ENCODE results near the gene KRT17.

The KRT17 gene

GRCh38 chr17:41624208-41625101, at the start of gene KRT17:
TSS of gene KRT17 (minus strand) at chr17:41624575. CDS start at chr17:41624509, 66 bp downstream.
- DNase-seq (ENCODE audit: low read depth) = peak; percentile 48

- no peak for DNase-seq (ENCODE audit: low read depth)
Measured at GRCh38 chr17:41672153-41672552, 47.8 kb upstream of the KRT17 start.

GRCh38 chr17:41667280-41668041, 43.1 kb upstream of the KRT17 start:
- no peak for DNase-seq (ENCODE audit: low read depth)

GRCh38 chr17:41666708-41667279, 42.4 kb upstream of the KRT17 start:
- DNase-seq (ENCODE audit: low read depth) = peak; percentile 75

- DNase-seq (ENCODE audit: low read depth) = peak; percentile 70
Measured at GRCh38 chr17:41666237-41666641, 41.9 kb upstream of the KRT17 start.

- DNase-seq (ENCODE audit: low read depth) = peak; percentile 82
Measured at GRCh38 chr17:41665566-41666236, 41.3 kb upstream of the KRT17 start.

GRCh38 chr17:41664587-41665565, 40.5 kb upstream of the KRT17 start:
- no peak for DNase-seq (ENCODE audit: low read depth)

GRCh38 chr17:41664172-41664457, 39.7 kb upstream of the KRT17 start:
- DNase-seq (ENCODE audit: low read depth) = no peak

- DNase-seq (ENCODE audit: low read depth) = no peak
Measured at GRCh38 chr17:41663451-41664171, 39.2 kb upstream of the KRT17 start.

GRCh38 chr17:41660221-41660711, 35.9 kb upstream of the KRT17 start:
- DNase-seq (ENCODE audit: low read depth) = no peak

GRCh38 chr17:41659427-41660212, 35.2 kb upstream of the KRT17 start:
- DNase-seq (ENCODE audit: low read depth) = no peak

- DNase-seq (ENCODE audit: low read depth) = no peak
Measured at GRCh38 chr17:41658846-41659245, 34.5 kb upstream of the KRT17 start.

GRCh38 chr17:41657936-41658335, 33.6 kb upstream of the KRT17 start:
- no peak for DNase-seq (ENCODE audit: low read depth)

- no peak for DNase-seq (ENCODE audit: low read depth)
Measured at GRCh38 chr17:41657176-41657754, 32.9 kb upstream of the KRT17 start.

GRCh38 chr17:41656249-41657023, 32.1 kb upstream of the KRT17 start:
- DNase-seq (ENCODE audit: low read depth) = no peak

- DNase-seq (ENCODE audit: low read depth) = no peak
Measured at GRCh38 chr17:41655611-41656111, 31.3 kb upstream of the KRT17 start.

- DNase-seq (ENCODE audit: low read depth) = no peak
Measured at GRCh38 chr17:41654678-41655607, 30.6 kb upstream of the KRT17 start.

Measured in EH (cell line).